Femur (tissue), 1 donor: Measurements from ENCODE around the gene ACAP3.
"Not testable (repeated sequence)": the region's sequence is repeated elsewhere in the genome, so short reads cannot be mapped to it uniquely, and the experiment has no call there.

Experiments used
- DNase-seq: peaks from one replicate; pipeline ENCODE4 v3.0.0-alpha.2; 2017

The ACAP3 gene

GRCh38 chr1:1329304-1330210 lies 21.8 kb upstream of the ACAP3 start:
- DNase-seq, result no peak

DNA sequence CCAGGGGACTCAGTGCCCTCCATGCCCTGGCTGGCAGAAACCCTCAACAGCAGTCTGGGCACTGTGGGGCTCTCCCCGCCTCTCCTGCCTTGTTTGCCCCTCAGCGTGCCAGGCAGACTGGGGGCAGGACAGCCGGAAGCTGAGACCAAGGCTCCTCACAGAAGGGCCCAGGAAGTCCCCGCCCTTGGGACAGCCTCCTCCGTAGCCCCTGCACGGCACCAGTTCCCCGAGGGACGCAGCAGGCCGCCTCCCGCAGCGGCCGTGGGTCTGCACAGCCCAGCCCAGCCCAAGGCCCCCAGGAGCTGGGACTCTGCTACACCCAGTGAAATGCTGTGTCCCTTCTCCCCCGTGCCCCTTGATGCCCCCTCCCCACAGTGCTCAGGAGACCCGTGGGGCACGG lies 20.5 kb upstream of the ACAP3 start:
- DNase-seq, result no peak

- DNase-seq, result no peak
Observed at GRCh38 chr1:1327291-1327690, 19.6 kb upstream of the ACAP3 start.

GRCh38 chr1:1326075-1326605 lies 18.4 kb upstream of the ACAP3 start:
- no peak for DNase-seq

DNA sequence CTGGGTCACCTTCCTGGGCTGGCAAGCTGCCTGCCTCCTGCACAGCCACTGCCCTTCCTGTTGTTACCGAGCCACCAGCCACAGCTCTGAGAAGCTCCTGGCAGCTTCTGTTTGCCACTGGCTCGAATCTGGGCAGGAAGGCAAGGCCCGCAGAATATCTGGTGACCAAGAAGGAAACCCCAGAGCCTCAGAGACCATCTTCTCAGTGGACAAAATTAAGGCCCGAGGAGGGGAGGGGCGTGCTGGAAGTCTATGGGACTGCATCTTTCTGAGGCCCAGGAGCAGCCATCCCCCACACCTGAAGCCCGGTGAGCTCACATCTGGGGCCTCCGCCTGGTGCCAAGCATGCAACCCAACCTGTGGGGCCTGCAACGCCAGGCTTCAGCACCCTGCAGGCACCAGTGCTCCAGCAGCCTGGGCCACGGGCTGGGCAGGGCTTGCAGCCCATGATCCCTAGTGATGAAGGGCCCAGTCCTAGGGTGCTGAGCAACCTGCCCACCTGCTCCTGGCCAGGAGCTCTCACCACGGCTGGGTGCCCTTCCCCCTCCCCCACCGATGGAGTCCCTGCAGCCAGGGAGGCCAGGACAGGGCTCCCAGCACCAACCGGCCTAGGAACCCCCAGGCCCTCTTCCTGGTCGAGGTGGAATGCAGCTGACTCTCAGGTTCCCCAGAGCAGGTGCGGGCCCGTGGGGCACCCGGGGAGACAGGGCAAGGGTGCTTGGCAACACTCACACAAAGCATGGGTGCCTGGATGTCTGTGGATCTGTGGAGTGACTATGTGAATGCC lies 17.8 kb upstream of the ACAP3 start:
- no peak for DNase-seq

DNA sequence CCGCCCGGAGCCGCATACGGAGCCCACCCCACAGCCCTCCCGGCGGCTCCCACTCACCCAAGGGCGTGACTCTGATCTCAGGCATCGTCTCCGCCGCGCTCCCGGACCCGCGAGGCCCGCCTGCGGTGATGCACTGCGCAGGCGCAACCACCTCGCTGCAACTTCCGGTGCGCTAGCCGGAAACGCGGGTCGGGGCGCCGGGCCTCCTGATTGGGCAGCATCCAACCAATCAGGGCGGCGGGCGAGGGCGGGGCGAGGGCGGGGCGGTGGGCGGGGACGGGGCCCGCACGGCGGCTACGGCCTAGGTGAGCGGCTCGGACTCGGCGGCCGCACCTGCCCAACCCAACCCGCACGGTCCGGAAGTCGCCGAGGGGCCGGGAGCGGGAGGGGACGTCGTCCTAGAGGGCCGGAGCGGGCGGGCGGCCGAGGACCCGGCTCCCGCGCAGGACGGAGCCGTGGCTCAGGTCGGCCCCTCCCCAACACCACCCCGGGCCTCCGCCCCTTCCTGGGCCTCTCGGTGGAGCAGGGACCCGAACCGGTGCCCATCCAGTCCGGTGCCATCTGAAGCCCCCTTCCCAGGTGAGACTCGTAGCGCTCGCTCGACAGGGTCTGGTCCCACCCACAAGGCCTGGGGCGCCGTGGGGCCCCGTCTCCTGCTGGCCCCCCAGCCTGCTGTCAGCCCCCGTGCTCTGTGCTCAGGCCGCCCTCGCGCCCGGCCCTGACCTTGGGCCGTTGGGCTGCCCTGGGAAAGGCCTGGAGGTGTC lies 17.0 kb upstream of the ACAP3 start, which contains the start of the genes CPTP and INTS11:
TSS of gene CPTP (plus strand) at position 279 of the 764 bp plus-strand sequence. CDS start 2,109 bp downstream, outside the sequence.
TSS of gene INTS11 (minus strand) at position 137 of the 764 bp plus-strand sequence. CDS start at position 85, 52 bp downstream.
- DNase-seq, result peak; percentile 96

DNA sequence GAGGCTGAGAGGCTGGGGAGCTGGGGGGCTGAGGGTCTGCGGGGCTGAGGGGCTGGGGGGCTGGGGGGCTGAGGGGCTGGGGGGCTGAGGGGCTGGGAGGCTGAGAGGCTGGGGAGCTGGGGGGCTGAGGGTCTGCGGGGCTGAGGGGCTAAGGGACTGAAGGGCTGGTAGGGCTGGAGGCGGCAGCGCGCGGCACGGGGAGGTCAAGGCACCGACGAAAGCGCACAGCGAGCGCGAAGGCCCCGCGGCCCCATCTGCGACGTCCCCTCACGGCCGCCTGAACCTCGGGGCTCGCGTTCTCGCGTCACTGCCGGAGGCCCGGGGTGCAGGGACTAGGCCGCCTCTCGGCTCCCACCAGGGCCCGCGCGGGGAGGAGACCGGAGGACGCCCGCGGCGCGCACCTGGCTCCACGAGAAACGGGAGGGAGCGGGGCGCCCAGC lies 16.4 kb upstream of the ACAP3 start:
- no peak for DNase-seq

GRCh38 chr1:1322952-1323351 lies 15.2 kb upstream of the ACAP3 start:
- no peak for DNase-seq

GRCh38 chr1:1322418-1322817 lies 14.7 kb upstream of the ACAP3 start:
- DNase-seq, result no peak

DNA sequence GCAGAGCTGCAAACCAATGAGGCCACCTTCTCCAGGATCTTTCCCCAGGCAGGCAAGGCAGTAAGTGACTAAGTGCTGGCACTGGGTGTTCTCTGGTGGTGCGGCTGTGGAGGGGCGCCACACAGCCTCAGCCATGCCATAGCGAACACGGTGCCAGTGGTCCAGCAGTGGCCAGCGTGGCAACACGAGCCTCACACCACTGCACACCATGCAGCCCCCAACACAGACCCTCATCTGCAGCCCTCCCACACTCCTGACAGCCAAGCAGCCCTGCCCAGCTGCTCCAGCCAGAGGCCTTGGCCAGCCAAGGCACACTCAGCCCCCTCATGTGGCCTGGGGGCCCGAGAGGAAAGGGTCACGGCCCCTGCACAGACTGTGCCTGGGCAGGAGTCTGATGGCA lies 13.7 kb upstream of the ACAP3 start:
- no peak for DNase-seq

DNA sequence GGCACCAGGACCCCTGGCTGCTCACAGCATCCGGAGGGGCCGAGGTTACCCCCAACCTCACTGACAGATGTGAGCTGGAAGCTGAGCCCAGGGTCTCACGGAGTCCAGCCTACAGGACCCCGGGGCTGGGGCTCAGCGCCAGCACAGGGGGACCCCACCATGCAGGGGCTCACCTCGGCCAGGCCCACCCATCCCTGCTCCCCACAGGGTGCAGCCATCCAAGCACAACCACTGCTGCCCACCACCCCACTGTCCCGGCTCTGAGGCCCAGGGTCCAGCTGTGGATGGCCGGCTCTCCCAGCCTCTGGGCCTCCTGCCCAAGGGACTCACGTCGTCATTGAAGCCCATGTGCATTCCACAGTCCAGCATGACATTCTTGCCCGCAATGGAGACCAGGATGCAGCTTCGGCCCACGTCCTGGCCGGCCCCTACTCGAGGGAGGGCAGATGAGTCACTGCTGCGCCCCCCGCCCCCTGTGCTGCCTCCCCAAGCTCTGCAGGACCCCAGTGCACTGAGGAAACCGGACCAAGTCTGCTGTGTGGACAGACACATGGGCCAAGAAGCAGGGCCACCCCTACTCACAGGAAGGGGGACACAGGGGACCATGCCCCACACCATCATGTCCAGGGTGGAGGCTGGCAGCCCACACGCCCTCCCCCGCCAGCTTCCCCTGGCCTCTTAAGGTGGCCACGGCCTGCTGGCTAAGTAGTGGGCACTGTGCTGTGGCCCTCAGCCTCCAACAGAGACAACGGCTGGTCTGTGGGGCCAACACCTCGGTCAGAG lies 13.1 kb upstream of the ACAP3 start:
- no peak for DNase-seq

DNA sequence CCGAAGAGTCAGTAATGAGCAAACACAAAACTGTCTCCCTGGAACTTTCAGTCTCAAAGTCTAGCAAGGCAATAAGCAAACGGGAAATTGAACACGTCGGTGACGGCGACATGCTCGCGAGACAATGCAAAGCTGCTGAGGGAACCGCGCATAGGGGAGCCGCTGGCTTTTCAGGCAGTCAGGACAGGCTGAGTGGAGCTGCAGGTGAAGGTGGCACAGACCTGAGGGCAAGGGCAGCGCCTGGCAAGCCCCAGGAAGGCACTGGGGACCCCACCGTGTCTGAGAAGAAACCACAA lies 11.9 kb upstream of the ACAP3 start:
- DNase-seq, result no peak

- DNase-seq, result no peak
Observed at GRCh38 chr1:1318777-1319645, 11.3 kb upstream of the ACAP3 start.

DNA sequence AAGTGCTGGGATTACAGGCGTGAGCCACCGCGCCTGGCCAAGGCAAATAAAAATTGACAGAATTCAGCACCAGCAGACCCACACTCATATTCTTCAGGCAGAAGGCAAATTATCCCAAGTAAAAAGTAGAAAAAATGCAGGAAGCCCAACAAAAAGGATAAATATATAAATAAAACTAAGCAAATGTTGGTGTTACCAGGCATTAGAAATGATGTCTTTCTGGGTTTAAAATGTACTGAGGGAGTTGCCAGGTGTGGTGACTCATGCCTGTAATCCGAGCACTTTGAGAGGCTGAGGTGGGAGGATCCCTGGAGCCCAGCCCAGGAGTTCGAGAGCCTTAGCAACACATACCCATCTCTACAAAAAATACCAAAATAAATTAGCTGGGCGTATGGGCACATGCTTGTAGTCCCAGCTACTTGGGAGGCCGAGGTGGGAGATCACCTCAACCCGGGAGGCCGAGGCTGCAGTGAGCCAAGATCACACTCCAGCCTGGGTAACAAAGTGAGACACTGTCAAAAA lies 10.5 kb upstream of the ACAP3 start:
- DNase-seq, result peak; percentile 78

- DNase-seq, result no peak
Observed at GRCh38 chr1:1317420-1317819, 9.7 kb upstream of the ACAP3 start.

DNA sequence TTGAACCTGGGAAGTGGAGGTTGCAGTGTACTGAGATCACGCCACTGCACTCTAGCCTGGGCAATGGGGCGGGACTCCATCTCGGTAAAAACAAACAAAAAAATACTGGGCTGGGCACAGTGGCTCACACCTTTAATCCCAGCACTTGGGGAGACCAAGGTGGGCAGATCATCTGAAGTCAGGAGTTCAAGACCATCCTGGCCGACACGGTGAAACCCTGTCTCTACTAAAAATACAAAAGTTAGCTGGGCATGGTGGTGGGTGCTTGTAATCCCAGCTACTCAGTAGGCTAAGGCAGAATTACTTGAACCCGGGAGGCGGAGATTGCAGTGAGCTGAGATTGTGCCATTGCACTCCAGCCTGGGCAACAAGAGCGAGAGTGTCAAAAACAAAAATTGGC lies 8.5 kb upstream of the ACAP3 start:
- DNase-seq, result not testable (repeated sequence)

GRCh38 chr1:1315435-1315954 lies 7.8 kb upstream of the ACAP3 start:
- DNase-seq, result no peak

DNA sequence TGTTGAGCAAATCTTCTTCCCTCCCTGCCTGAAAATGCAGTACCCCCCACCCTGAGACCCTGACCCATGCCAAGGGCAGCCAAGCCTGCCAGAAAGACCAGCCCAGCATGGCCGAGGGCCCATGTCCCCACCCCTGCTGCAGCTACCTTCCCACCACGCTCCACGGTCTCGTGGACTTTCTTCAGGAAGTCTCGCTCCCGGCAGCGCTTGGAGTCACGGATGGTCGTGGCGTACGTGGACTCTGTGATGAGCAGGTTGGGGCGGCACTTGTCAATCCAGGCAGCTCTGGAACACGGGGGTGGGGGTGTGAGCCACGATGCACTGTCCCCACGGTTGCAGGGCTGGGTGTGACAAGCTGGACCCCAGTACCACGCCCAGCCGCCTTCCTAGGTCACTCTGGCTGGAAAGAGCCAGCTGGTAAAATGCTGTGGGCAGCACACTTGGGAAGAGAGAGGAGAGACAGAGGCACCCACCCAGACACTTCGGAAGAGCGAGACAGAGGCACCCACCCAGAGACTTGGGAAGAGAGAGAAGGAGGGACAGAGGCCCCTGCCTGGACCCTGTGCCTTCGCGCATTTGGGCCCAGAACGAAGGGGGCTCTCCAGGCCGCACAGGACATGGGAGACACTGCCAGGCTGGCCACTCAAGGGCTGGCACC lies 7.1 kb upstream of the ACAP3 start:
- DNase-seq, result no peak

GRCh38 chr1:1314237-1314586 lies 6.5 kb upstream of the ACAP3 start:
- no peak for DNase-seq
